OCI-LY7 (cell line): ENCODE results near the gene ODAD3. TPM values are rescaled to one million over a fixed set of nuclear protein-coding genes. Genes with fewer than 3 reads are reported as not detected.

Experiments
- BruUV-seq: library from RNA; stranded (reverse); fragments of 400-500 nt; replicated peaks from 2 replicates; lab custom pipeline; 2021; lab: Mats Ljungman, UMichigan
- CTCF ChIA-PET: fragments of 300-600 bp; sonication (Branson Sonifier 250); formaldehyde crosslinking; loops from one replicate; lab custom pipeline; 2022; ENCODE audit warnings: antibody characterized with exemption; ENCODE audit not compliant: unreplicated experiment; lab: Charles Lee
- POLR2A ChIA-PET: fragments of 300-600 bp; sonication (Branson Sonifier 250); formaldehyde crosslinking; loops from one replicate; lab custom pipeline; 2022; ENCODE audit warnings: antibody characterized with exemption; lab: Charles Lee
- DNase-seq: peaks from one replicate; pipeline ENCODE4 v3.0.0-alpha.2; 2015; ENCODE audit warnings: low spot score
- H2AFZ ChIP-seq: fragments of 200-600 bp; sonication (generic), shearing (Covaris generic); 2 replicates; pipeline ENCODE4 v1.6.1; 2014; ENCODE audit warnings: mild to moderate bottlenecking, antibody characterized with exemption, low read length, moderate library complexity
- H3K27ac ChIP-seq: fragments of 200-600 bp; sonication (generic); 2 replicates; pipeline ENCODE4 v1.5.1; 2014; ENCODE audit warnings: mixed run types, low read depth, mild to moderate bottlenecking, moderate library complexity, low read length, inconsistent platforms; ENCODE audit not compliant: poor library complexity, severe bottlenecking
- H3K36me3 ChIP-seq: fragments of 200-600 bp; sonication (generic); 2 replicates; pipeline ENCODE4 v1.6.1; 2014; ENCODE audit warnings: mild to moderate bottlenecking, antibody characterized with exemption, low read length, moderate library complexity, mixed read lengths; ENCODE audit not compliant: insufficient read depth
- H3K4me1 ChIP-seq: fragments of 200-600 bp; sonication (generic); 2 replicates; pipeline ENCODE4 v1.5.1; 2014; ENCODE audit warnings: mild to moderate bottlenecking, low read length; ENCODE audit not compliant: insufficient read depth, poor library complexity, severe bottlenecking
- H3K4me2 ChIP-seq: fragments of 200-600 bp; sonication (generic); 2 replicates; pipeline ENCODE4 v1.6.1; 2014; ENCODE audit warnings: mild to moderate bottlenecking, low read length
- H3K4me3 ChIP-seq: fragments of 200-600 bp; sonication (generic); 2 replicates; pipeline ENCODE4 v1.5.1; 2014; ENCODE audit warnings: mild to moderate bottlenecking, low read depth, low read length; ENCODE audit not compliant: poor library complexity, severe bottlenecking
- H3K79me2 ChIP-seq: fragments of 200-600 bp; sonication (generic); 2 replicates; pipeline ENCODE4 v1.6.1; 2016; ENCODE audit warnings: low read depth, mild to moderate bottlenecking, low read length, moderate library complexity, mixed read lengths; ENCODE audit not compliant: insufficient read depth
- H3K9me2 ChIP-seq: fragments of 200-600 bp; sonication (generic); 2 replicates; pipeline ENCODE4 v1.6.1; 2016; ENCODE audit warnings: mild to moderate bottlenecking, low read length, mixed read lengths; ENCODE audit not compliant: insufficient read depth
- H3K9me3 ChIP-seq: fragments of 200-600 bp; sonication (generic); 2 replicates; pipeline ENCODE4 v1.6.1; 2014; ENCODE audit warnings: mild to moderate bottlenecking, mixed run types, low read length, mixed read lengths
- H4K20me1 ChIP-seq: fragments of 200-600 bp; sonication (generic); 2 replicates; pipeline ENCODE4 v1.6.1; 2014; ENCODE audit warnings: mild to moderate bottlenecking, antibody characterized with exemption, low read length, moderate library complexity, mixed read lengths; ENCODE audit not compliant: insufficient read depth
- CTCF ChIP-seq: fragments of 200-600 bp; sonication (generic); conservative IDR thresholded peaks from 2 replicates; pipeline ENCODE4 v1.5.1; 2014; ENCODE audit warnings: mild to moderate bottlenecking, antibody characterized with exemption, low read length, moderate library complexity, mixed read lengths
- EZH2phosphoT487 ChIP-seq: fragments of 200-600 bp; sonication (generic); IDR thresholded peaks from 2 replicates; pipeline ENCODE4 v1.6.1; 2018; ENCODE audit warnings: low read depth, borderline replicate concordance, mild to moderate bottlenecking, mixed run types, antibody characterized with exemption, low read length, moderate library complexity, mixed read lengths
- intact Hi-C: fragments of 100-400 bp; cut with micrococcal nuclease; formaldehyde crosslinking; loops from one replicate; pipeline ENCODE4 v1.10.0; 2022; ENCODE audit not compliant: unreplicated experiment
- total RNA-seq, 2 experiments: library from RNA; depleted of rRNA in 1 of 2; stranded (reverse); fragments of >200 nt in 1 of 2; shearing (Covaris generic) in 1 of 2; gene quantifications; 2 replicates each; pipeline ENCODE4 v1.2.3, GENCODE V29; 2014 to 2022

Gene ODAD3
- total RNA-seq, 2 experiments from 2014 or later, result 0.28 to 1.2 TPM

- Histone ChIP-seq H3K4me3 (no peak overlapping the region), H3K9me3 (no peaks in the 10 kb centered on the region), H3K36me3 (no peaks in the 10 kb centered on the region), H3K27ac (no peak overlapping the region), H4K20me1 (no peaks in the 10 kb centered on the region), H2AFZ (no peak overlapping the region), H3K9me2 (no peaks in the 10 kb centered on the region), H3K4me1 (no peaks in the 10 kb centered on the region), H3K4me2 (no peak overlapping the region), H3K79me2 (no peaks in the 10 kb centered on the region)
- TF ChIP-seq CTCF (no peak), EZH2phosphoT487 (no peak)
- intact Hi-C loops, result no loop called here
- BruUV-seq, result no TSS peak
- ChIA-PET CTCF (no interaction called here), POLR2A (no interaction called here)
- no peak for DNase-seq
Observed at GRCh38 chr19:11404588-11405222, 30.2 kb downstream of the ODAD3 start.

GRCh38 chr19:11401808-11402543 is 32.9 kb downstream of the ODAD3 start:
- Histone ChIP-seq H2AFZ (no peak overlapping the region), H3K36me3 (no peaks in the 10 kb centered on the region), H4K20me1 (no peaks in the 10 kb centered on the region), H3K9me2 (no peaks in the 10 kb centered on the region), H3K27ac (no peak overlapping the region), H3K4me3 (no peak overlapping the region), H3K9me3 (no peaks in the 10 kb centered on the region), H3K4me2 (no peak overlapping the region), H3K79me2 (no peaks in the 10 kb centered on the region), H3K4me1 (no peaks in the 10 kb centered on the region)
- TF ChIP-seq EZH2phosphoT487, result no peak
- TF ChIP-seq CTCF, result no peak
- CTCF ChIA-PET, result no interaction called here
- DNase-seq, result no peak
- POLR2A ChIA-PET, result interaction anchor here (0.7 to 1.4 kb wide), 2 partner anchors 19 to 246 kb away, joined by 3 read pairs; no protein-coding TSS in a partner anchor
- no TSS peak for BruUV-seq
- intact Hi-C loops, result no loop called here

- Histone ChIP-seq H4K20me1 (no peaks in the 10 kb centered on the region), H3K36me3 (no peaks in the 10 kb centered on the region), H3K4me3 (no peak overlapping the region), H3K27ac (no peak overlapping the region), H3K9me2 (no peaks in the 10 kb centered on the region), H3K9me3 (no peaks in the 10 kb centered on the region), H3K79me2 (no peaks in the 10 kb centered on the region), H3K4me1 (no peaks in the 10 kb centered on the region), H3K4me2 (no peak overlapping the region), H2AFZ (no peak overlapping the region)
- CTCF ChIA-PET, result no interaction called here
- no TSS peak for BruUV-seq
- TF ChIP-seq CTCF (no peak), EZH2phosphoT487 (no peak)
- intact Hi-C loops, result no loop called here
- POLR2A ChIA-PET, result interaction anchor here (1.4 kb wide), 1 partner anchor 21 kb away, joined by 3 read pairs; no protein-coding TSS in a partner anchor
- DNase-seq, result no peak
Observed at GRCh38 chr19:11400798-11401197, 34.1 kb downstream of the ODAD3 start.
